CMK (cell line): ENCODE results near the gene ARV1.
"Not testable (repeated sequence)": the region's sequence is repeated elsewhere in the genome, so short reads cannot be mapped to it uniquely, and the experiment has no call there.

Experiments used
- DNase-seq: peaks from one replicate; pipeline ENCODE4 v3.0.0-alpha.2; 2010; ENCODE audit warnings: low read depth

The ARV1 gene

DNA sequence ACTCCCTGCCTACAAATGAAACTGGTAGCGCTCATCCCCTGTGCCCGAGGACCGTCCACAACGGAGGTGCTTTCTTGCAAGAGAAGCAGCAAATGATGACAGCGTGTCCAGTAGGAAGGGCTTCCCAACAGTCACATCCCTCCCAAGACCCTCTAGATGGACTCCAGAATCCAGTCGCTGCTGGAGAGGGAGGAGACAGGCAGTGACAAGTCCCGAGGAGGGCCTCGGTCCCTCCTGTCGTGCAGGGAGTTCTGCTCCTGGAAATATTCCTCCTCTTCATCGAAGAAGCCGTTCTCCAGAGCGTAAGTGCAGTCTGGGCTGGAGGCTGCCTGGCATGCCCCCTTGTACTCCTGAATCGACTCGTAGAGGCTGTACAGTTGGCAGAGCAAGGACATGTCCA is 40.8 kb downstream of the ARV1 start:
- no peak for DNase-seq

DNA sequence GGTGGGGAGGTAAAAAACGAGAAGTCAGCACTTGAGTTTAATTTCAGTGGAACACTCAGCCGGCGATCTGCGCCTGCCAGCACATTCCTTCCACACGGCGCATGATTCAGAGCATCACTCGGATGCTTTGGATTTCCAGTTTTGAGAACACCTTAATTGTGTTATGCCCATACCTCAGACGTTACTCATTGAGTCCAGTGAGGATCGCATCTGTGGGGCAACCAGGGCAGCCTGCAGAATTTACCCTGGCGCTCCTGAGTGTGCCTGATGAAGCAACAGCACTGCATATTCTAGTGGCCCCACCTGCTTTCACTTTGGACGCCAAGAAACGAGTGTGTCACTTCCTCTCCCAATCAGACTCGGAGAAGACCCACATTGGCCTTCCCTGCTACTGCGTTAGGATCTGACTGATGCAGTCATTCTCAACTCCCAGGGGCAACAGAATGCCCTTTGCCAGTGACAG is 41.3 kb downstream of the ARV1 start:
- no peak for DNase-seq

DNA sequence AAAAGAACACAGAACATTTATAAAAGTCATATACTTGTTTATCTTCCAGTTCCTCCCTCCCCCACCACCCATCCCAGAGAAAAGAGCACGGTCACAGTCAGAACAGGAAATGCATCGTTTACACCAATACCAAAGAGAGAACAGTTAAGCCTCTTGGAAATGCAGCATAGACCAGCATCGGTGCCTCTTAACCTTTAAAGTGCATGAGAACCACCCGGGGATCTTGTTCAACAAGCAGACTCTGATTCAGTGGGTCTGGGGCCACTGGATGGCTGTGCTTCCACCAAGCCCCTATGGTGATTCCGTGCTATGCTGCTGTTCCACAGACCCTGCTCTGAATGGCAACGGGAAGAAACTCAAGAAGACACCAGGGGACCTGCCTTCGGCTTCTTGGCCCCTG is 41.9 kb downstream of the ARV1 start:
- no peak for DNase-seq

DNA sequence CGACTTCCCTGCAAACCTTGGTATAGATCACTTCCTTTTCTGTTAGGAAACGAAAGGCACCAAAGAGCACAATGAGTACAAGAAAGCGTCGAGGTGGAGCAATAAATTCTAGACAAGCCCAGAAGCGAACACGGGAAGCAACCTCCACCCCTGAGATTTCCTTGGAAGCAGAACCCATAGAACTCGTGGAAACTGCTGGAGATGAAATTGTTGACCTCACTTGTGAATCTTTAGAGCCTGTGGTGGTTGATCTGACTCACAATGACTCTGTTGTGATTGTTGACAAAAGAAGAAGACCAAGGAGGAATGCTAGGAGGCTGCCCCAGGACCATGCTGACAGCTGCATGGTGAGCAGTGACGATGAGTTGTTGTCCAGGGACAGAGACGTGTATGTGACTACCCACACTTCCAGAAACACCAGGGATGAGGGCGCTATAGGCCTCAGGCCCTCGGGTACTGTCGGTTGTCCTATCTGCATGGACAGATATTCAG is 42.7 kb downstream of the ARV1 start:
- DNase-seq: no peak

DNA sequence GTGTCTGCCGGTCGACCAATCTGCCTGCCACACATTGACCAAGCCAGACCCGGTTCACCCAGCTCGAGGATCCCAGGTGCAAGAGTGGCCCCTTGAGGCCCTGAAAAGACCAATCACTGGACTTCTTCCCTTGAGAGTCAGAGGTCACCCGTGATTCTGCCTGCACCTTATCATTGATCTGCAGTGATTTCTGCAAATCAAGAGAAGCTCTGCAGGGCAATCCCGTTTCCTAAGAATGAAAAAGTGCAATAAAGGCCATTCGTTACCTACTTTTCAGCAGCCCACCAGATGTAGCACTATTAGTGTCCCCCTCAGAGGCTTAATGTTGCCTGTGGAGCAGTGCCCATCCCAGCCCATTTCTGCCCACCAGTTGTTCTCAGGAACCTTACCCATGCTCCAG is 43.6 kb downstream of the ARV1 start:
- DNase-seq: not testable (repeated sequence)

DNA sequence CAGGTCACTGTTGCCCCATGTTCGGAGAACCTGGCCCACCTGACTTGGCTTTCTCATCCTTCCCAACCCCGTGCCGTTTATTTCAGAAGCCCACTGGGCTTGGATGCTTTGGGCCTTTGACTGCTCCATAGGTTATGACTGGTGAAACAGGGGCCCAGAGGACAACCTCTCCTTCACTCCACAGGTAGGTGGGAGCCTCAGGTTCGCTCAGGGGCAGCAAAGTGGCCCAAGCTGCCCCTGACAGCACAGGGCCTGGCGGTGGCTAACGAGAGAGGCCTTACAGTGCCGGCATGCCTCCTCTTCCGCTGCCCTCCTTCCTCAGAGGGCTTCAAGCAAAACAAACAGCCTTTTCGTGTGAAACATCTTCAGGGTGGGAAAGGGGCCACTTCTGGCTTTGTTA is 44.3 kb downstream of the ARV1 start:
- no peak for DNase-seq

DNA sequence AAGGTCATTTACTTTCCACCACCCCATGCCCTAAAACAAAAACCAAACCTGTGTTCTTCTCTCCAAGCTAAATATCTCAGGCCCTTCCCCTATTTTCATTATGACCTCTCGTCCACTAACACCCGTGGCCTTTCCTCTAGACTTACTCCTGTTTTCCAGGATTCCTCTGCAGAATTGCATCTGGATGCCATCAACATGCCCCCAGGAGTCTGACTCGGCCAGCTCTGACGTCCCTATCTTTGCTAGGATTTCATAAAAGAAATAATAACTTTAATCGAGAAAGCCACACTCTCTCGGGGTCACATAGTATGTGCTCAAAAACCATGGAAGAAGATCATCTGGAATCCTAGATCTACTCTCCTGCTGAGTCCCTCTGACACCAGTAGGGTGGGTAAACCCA is 47.7 kb downstream of the ARV1 start:
- no peak for DNase-seq

DNA sequence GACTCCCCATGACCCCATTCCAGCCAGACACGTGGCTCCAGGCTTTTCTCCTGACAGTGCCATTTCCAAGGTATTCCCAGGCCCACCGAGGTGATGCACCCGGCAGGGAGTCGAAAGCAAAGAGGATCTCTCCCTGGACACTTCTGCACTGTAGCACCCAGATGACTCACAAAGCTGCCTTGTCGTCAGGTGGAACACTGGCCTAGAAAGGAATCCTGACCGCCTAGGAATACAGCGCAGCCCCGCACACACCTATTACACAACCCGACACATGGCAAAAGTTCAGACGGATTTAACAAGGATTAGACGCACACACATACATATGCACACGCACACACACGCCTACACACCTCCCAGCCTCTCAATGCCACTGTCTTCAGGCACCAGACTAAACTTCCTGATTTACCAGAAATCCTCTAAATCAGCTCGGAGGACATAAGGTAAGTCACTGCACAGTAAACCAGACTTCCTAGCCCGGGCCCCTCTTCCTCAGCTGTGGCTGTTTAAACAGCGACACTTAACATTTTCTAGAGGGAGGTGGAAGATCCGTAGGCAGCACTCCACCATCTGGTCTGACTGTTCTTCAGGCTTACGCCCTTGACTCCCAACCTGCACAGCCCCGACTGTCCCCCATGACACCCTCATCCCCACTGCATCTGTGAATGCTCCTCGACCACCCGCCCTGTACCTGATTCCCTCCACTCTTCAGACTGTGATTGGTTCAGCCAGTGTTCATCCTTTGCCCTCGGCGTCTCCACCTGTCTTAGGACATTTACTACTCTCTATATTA is 48.4 kb downstream of the ARV1 start:
- DNase-seq: no peak

DNA sequence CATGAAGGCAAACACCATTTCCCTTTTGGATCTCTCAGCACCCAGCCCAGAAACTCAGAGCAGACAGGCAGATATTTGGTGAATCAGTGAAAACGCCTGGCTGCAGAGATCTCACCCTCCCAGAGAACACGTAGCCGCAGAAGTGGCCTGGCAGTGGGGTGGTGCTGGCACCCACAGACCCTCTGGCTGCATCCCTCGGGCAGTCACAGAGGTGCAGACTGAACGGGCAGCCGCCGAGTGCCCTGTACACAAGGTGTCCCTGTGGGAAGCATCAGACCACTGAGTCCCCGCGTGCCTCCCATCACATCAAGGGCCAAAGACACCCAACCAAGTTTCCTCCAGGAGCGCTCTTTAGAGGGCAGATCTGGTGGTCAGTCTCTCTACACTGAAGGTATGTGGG is 49.1 kb downstream of the ARV1 start:
- no peak for DNase-seq

DNA sequence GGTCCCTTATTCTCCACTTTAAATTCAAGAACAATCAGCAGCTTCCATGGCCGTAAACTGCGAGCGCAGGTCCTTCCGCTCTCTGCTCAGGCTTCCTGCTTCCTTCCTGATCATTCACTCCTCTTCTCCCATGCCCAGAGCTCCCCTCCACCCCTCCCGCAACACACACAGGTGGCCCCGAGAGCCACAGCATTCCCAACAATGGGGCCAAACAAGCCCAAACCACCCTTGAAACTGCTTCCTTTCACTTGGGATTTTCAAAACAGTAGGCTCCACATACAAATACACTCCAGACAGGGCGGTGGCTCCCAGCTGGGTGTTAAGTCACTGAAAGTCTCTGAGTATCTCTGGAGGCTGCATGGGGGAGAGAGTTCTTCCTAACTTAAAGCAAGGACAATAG is 49.8 kb downstream of the ARV1 start:
- no peak for DNase-seq

DNA sequence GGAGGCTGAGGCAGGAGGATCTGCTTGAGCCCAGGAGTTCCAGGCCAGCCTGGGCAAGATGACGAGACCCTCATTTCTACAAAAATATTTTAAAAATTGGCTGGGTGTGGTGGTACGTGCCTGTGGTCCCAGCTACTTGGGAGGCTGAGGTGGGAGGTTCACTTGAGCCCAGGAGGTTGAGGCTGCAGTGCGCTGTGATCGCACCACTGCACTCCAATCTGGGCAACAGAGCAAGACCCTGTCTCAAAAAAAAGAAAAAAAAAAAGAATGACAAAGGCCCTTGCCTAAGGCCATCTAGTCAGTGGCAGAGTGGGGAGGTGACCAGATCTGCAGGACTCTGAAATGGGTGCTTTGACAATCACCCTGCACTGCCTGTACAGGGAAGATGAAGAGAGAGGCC is 50.4 kb downstream of the ARV1 start:
- not testable (repeated sequence) for DNase-seq

DNA sequence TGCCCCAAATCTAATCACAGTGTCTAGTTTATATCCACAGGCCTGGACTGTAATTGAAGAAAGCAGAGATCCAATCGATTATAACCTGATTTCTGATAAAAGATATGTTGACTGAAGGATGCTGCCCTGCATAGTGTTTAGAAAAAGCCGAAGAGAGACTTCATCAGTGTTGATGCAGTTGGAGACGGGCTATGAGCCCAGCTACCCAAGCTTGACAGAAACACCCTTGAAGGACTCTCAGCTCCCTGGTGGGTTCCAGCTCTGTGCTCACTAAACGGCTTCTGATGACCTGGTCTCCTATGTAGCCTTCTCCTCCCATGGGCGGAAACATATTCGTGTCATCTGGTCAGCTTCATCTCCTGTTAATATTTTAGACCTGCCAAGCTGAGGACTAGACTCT is 50.9 kb downstream of the ARV1 start:
- DNase-seq: no peak

DNA sequence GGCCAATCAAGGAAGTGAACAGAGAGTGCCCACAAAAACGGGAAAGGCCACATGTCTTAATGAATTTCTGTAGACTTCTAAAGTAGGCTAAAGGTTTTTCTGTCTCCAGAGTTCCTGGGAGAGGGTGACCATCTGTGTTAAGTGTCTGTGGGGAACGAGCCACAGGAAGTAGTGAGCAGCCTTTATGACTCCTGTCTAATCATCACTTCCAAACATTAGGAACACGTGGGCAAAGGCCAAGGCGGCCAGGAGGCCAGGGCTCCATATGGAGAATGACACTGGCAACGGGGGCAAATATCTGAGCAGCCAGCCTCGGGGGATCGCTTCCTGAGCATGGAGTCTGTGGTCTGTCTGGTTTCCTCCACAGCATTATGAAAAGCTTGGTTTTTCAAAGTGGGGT is 54.1 kb downstream of the ARV1 start:
- peak; percentile 58 for DNase-seq

DNA sequence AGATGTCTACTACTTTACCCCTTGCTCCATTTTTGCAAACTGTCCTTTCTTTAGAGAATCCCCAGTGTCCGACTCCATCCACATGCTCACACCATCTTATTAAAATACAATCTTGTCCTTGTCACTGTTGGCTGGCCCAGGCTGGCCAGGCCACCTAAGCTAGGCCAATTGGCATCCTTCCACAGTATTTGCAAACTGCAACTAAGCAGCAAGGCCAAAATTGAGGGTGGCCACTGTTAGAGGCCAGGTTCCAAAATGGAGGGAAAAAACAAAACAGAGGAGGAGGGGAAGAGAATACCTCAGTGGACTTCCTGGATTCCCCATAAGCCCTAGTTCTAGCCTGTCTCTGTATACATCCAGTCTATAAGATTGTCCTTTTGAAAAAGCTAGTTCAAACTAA is 56.9 kb downstream of the ARV1 start:
- DNase-seq: no peak

DNA sequence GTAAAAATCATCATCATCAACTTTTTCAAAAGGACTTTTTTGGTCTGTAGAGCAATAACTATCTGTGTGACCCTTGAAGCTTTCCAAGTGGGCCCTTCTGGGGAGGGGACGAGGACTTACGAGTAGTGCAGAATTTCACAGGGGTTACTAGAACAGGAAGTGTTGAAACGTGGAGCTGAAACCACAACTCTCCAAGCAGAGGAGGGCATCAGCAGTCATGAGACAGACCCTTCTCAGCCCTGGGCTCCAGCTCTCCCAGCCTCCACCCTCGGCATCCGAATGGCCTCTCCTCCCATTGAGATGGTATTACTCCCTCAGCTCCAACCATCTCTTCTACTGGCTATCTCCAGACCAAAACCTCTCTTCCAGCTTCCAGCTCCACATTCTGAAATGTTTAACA is 57.5 kb downstream of the ARV1 start:
- no peak for DNase-seq

DNA sequence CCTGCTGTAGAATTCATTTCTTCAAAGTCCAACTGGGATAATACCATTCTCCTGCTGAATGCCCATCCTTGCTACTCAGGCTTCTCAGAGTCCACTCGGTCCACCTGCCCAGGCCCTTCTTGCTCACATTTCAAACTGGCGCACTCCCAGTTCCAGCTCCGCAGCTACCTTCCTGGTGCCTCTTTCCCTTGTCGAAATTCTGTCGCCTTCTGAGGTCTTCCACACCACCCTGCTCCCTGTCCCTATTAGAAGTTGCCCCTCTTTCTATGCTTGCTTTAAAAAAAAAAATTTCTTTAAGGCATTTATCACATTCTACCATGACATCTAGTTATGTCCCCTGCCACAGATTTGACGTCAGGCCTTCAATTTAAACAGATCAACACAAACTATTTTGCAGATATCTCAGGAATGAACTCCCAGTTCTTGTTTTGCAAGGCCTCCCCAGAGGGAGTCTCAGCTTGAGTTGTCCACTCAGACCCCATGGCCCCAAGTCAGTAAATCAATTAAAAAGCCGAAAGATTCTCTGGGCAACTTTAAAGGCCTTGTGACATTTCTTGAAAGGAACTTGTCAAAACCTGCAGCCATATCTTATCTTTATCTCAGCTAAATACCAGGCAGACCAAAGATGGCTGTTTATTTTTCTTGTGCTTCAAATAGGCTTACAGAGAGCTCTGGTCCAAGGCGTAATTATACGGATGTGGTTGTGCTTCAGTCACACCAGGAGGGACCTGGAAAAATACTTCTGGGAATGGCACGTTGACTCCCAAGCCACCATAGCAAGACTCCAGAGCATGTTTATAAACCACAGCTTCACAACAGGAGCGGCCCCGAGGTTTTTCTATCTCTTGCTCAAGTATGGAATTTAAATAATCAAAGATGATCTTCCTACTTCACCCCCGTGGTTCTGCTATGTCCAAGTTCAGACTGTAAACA is 59.0 kb downstream of the ARV1 start:
- no peak for DNase-seq

DNA sequence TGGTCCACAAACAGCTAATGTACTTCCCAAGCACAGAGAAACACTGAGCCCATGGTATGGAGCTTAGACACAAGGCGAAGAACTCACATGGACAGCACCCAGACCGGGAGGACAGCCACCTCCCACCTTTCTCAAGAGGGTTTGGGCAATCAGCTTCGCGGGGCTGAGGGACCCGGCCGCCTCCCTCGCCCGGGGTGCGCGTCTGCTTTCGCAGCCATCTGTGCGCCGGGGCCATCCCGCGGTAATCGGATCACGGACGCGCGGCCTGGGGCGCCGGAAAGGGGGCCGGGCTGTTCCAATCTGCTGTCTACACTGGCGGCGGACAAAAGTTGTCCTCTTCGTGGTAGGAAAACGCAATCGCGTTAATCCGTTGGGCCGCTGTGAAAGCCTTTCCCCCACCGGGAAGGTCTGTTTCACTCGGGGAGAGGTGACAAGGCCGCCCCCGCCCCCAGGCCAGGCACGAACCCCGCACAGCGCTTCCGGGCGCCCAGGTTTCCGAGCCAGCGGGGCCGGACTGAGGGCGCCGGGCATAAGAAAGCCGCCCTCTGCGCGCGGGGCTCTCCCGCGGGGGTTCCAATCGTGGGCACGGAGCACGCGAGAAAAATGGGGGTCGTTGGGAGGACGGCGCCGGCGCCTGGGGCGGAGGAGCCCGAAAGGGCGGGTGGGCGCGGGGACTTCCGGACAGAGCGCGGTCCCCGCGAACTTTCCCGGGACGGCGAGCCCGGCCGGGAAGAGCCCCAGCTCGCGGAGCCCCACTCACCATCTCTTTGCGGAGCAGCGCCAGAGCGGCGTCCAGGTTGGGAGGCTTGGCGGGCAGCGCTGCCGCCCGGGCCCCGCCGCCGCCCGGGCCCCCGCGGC is 60.5 kb downstream of the ARV1 start:
- no peak for DNase-seq

DNA sequence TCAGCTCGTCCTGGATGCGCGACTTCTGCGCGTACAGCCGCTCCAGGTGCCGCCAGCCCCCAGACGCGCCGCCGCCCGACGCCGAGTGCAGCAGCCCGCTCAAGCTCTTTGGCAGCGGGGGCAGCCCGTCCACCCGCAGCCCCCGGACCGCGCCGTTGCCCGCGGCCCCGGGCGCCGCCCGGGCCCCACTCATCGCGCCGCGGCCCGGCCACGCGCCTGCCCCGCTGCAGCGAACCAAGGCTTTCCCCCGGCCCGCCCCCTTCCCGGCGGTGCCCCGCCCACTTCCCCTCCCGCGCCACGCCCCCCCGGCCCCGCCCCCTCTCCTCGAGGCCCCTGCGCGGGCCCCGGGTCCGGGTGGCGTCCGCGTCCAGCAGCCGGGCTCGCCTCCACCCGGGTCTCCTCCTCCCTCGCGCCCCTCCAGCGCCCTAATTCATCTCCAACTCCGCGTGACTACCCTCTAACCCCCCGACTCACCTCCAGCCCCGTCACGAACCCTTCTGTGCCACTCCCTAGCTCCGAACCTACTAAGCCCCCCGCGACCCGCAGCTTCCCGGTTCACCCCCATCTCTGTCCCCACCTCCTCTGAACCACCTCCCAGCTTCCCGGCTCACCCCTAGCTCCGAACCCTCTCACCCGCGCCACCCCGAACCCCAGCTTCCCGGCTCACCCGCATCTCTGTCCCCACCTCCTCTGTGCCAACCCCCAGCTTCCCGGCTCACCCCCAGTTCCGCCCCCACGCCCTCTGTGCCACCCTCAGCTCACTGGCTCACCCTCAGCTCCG is 61.3 kb downstream of the ARV1 start, which contains the start of gene FAM89A:
Gene FAM89A, minus strand, starts transcription at position 236 of the 781 bp plus-strand sequence. Its CDS starts 43 bp downstream, at position 193.
- no peak for DNase-seq

DNA sequence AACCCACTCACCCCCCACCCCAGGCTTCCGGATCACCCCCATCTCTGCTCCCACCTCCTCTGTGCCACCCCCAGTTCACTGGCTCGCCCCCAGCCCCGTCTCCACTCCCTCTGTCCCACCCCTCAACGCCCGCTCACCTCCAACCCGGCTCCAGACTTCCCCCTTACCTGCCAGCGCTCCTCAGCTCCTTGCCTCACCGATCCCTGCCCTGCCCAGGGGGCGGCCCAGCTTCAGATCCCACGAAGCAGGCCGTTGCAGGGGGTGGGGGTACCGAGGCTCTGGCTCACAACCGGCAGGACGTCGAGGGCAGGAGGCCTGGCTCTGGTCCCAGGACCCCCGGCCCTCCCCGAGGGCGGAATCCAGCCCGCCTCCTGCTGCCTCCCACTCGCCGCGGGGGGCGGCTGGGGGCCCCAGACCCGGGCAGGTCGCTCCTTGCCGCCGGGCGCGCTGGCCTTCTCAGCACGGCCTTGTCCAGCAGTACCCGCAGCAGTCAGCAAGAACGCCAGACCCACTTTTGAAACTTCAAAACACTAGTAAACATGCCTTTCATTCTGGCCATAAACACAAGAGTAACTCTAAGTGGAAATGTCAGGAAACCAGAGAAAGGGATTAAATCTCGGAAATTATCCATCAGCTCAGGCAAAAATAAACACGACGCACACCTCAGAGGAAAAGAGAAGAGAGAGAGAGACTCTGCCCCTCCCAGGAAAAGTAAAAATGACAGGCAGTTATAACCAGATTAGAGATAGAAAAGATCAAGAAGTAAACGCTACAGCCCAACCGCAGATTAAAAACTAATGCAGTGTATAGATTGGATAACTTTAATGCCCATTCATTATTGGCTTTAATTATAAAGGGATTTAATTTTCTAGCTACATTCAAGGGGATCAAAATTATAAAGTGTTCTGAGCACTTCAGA is 62.2 kb downstream of the ARV1 start:
- DNase-seq: no peak

DNA sequence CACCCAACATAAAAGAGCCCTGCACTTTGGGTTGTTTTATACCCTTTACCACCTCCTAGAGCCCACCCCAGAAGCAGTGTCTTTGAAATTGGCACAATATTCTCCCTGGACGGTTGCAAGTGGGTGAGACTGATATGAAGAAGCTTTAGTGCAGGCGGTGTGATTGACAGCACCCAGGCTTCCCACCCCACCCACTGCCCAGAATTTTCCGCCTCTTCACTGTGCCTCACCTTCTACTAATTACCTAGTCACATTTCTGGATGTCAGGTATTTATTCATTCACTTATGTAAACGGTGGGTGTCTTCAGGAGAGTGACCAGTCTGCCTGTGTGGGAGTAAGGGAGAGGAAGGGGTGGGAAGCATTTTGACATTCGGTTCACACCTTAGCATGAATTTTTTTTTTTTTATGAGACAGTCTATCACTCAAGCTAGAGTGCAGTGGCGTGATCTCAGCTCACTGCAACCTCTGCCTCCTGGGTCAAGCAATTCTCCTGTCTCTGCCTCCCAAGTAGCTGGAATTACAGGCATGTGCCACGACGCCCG is 62.9 kb downstream of the ARV1 start:
- no peak for DNase-seq
